Measurements from ENCODE around the gene NDUFB8.
"Not testable (repeated sequence)": the region's sequence is repeated elsewhere in the genome, so short reads cannot be mapped to it uniquely, and the experiment has no call there.

Gene NDUFB8

DNA sequence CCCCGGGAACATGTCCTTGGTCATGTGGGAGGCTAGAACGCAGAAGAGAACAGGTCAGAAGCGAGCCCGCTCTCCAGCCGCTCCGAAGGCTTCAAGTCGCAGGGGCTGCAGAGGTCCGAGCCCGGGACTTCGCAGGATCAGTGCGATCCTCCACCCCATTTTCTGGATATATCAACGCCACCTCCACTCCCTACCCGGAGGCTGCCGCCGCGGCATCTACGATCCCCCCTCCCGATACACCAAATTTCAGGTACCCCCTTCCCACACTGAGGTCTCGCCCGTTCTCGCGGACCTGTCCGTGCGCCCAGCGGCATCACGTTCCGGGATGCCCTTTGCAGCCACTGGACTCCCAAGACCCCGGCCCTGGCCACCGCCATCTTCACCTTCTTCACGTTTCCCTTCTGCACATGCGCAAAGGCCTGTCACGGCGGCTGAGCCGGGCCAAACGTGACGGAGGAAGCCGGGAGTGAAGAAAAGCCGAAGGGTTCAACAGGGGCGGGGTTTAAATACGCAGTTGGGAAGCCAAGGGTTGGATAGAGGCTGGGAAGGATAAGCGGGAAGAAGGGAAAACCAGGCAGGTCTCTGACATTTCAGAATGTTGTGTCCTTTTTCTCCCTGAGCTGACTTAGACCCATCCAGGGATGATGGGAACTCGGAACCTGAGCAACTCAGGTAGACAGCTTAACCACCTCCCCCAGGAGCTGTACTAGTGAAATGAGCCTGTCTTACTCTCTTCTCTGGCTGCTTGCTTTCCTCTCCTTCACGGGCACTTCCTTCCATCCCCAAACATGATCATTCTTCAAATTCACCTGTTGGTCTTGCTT is at the start of gene NDUFB8:
TSS of gene NDUFB8 (minus strand) at position 397 of the 824 bp plus-strand sequence. CDS start at position 377, 20 bp downstream.
- no peaks in the 10 kb centered on the region for H3K9me3 ChIP-seq (ENCODE audit: low read length)
- H2AFZ ChIP-seq (ENCODE audit: low read depth, low read length) = peak within 1 kb of the TSS; percentile 85
- H3K4me3 ChIP-seq (ENCODE audit: low read length) = peak within 1 kb of the TSS; percentile 85

DNA sequence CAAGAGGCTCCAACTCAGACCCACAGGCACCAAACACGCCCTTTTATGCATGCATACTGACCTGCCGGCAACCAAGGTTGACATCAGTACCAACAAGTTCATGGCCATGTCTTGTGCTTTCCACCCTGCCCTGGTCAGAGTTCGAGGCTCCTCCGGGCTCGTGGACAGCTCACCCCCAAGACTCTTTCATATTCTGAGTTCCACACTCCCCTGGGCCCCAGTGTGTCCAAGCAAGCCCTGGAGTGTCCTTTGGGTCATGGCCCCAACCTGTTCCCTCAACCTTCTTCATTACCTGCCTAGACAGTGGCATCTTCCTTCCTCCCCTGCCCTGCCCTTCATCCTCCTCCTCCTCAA is 46.6 kb upstream of the NDUFB8 start:
- no peak overlapping the region for H3K4me3 ChIP-seq (ENCODE audit: low read length)
- no peaks in the 10 kb centered on the region for H3K36me3 ChIP-seq (ENCODE audit: insufficient read depth, low read length)
- no peak overlapping the region for H2AFZ ChIP-seq (ENCODE audit: low read depth, low read length)
- H3K4me1 ChIP-seq (ENCODE audit: insufficient read depth, low read length) = no peaks in the 10 kb centered on the region
- no peaks in the 10 kb centered on the region for H3K9me3 ChIP-seq (ENCODE audit: low read length)
- H3K27me3 ChIP-seq (ENCODE audit: insufficient read depth, low read length) = peaks cover 10% of the 10 kb centered on the region

More for the DNA sequence above, at the start of gene NDUFB8:
- Histone ChIP-seq H3K4me1 (ENCODE audit: insufficient read depth, low read length) (peaks cover 15% of the 10 kb centered on the region), H3K27me3 (ENCODE audit: insufficient read depth, low read length) (no peaks in the 10 kb centered on the region), H3K36me3 (ENCODE audit: insufficient read depth, low read length) (peaks cover 23% of the 10 kb centered on the region)

GRCh38 chr10:100575585-100576281 is 46.1 kb upstream of the NDUFB8 start:
- H3K9me3 ChIP-seq (ENCODE audit: low read length) = no peaks in the 10 kb centered on the region
- H2AFZ ChIP-seq (ENCODE audit: low read depth, low read length) = no peak overlapping the region
- H3K36me3 ChIP-seq (ENCODE audit: insufficient read depth, low read length) = no peaks in the 10 kb centered on the region
- H3K27me3 ChIP-seq (ENCODE audit: insufficient read depth, low read length) = peaks cover 10% of the 10 kb centered on the region
- no peak overlapping the region for H3K4me3 ChIP-seq (ENCODE audit: low read length)
- H3K4me1 ChIP-seq (ENCODE audit: insufficient read depth, low read length) = peaks cover 5% of the 10 kb centered on the region

DNA sequence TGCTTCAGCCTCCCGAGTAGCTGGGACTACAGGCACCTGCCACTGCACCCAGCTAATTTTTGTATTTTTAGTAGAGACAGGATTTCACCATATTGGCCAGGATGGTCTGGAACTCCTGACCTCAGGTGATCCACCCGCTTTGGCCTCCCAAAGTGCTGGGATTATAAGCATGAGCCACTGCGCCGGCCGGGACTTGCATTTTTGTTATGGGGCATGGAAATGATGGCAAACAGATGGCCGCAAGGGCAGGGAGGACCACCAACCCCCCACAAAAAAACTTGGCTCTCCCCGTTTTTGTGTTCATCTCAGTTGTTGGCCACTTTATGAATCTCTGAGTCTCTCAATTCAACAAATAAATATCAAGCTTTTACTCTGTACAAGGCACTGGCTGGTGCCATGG is 45.5 kb upstream of the NDUFB8 start:
- not testable (repeated sequence) for H2AFZ ChIP-seq (ENCODE audit: low read depth, low read length); H3K27me3 ChIP-seq (ENCODE audit: insufficient read depth, low read length); H3K4me3 ChIP-seq (ENCODE audit: low read length); H3K9me3 ChIP-seq (ENCODE audit: low read length); H3K36me3 ChIP-seq (ENCODE audit: insufficient read depth, low read length)
- H3K4me1 ChIP-seq (ENCODE audit: insufficient read depth, low read length) = peaks cover 11% of the 10 kb centered on the region

GRCh38 chr10:100571084-100571856 is 41.6 kb upstream of the NDUFB8 start:
- H3K9me3 ChIP-seq (ENCODE audit: low read length) = no peaks in the 10 kb centered on the region
- peaks cover 11% of the 10 kb centered on the region for H3K4me1 ChIP-seq (ENCODE audit: insufficient read depth, low read length)
- H3K4me3 ChIP-seq (ENCODE audit: low read length) = no peak overlapping the region
- peaks cover 13% of the 10 kb centered on the region for H3K27me3 ChIP-seq (ENCODE audit: insufficient read depth, low read length)
- H3K36me3 ChIP-seq (ENCODE audit: insufficient read depth, low read length) = no peaks in the 10 kb centered on the region
- H2AFZ ChIP-seq (ENCODE audit: low read depth, low read length) = no peak overlapping the region

GRCh38 chr10:100570506-100570905 is 40.8 kb upstream of the NDUFB8 start:
- H3K4me1 ChIP-seq (ENCODE audit: insufficient read depth, low read length) = peaks cover 11% of the 10 kb centered on the region
- no peaks in the 10 kb centered on the region for H3K36me3 ChIP-seq (ENCODE audit: insufficient read depth, low read length)
- H3K9me3 ChIP-seq (ENCODE audit: low read length) = no peaks in the 10 kb centered on the region
- peak overlapping the region; percentile 45 for H3K4me3 ChIP-seq (ENCODE audit: low read length)
- peaks cover 13% of the 10 kb centered on the region for H3K27me3 ChIP-seq (ENCODE audit: insufficient read depth, low read length)
- no peak overlapping the region for H2AFZ ChIP-seq (ENCODE audit: low read depth, low read length)

- Histone ChIP-seq H3K27me3 (ENCODE audit: insufficient read depth, low read length) (peaks cover 13% of the 10 kb centered on the region), H2AFZ (ENCODE audit: low read depth, low read length) (no peak overlapping the region), H3K4me3 (ENCODE audit: low read length) (peak overlapping the region; percentile 45), H3K36me3 (ENCODE audit: insufficient read depth, low read length) (no peaks in the 10 kb centered on the region), H3K4me1 (ENCODE audit: insufficient read depth, low read length) (peaks cover 11% of the 10 kb centered on the region), H3K9me3 (ENCODE audit: low read length) (no peaks in the 10 kb centered on the region)
These were observed 40.2 kb upstream of the NDUFB8 start for GRCh38 chr10:100569687-100570481.

GRCh38 chr10:100568912-100569311 is 39.2 kb upstream of the NDUFB8 start:
- Histone ChIP-seq H3K36me3 (ENCODE audit: insufficient read depth, low read length) (no peaks in the 10 kb centered on the region), H3K4me3 (ENCODE audit: low read length) (no peak overlapping the region), H3K27me3 (ENCODE audit: insufficient read depth, low read length) (peaks cover 11% of the 10 kb centered on the region), H3K4me1 (ENCODE audit: insufficient read depth, low read length) (peaks cover 11% of the 10 kb centered on the region), H2AFZ (ENCODE audit: low read depth, low read length) (no peak overlapping the region), H3K9me3 (ENCODE audit: low read length) (no peaks in the 10 kb centered on the region)

- Histone ChIP-seq H3K4me1 (ENCODE audit: insufficient read depth, low read length) (peaks cover 11% of the 10 kb centered on the region), H3K36me3 (ENCODE audit: insufficient read depth, low read length) (no peaks in the 10 kb centered on the region), H2AFZ (ENCODE audit: low read depth, low read length) (no peak overlapping the region), H3K27me3 (ENCODE audit: insufficient read depth, low read length) (peaks cover 11% of the 10 kb centered on the region), H3K9me3 (ENCODE audit: low read length) (no peaks in the 10 kb centered on the region), H3K4me3 (ENCODE audit: low read length) (no peak overlapping the region)
These were observed 38.2 kb upstream of the NDUFB8 start for GRCh38 chr10:100567826-100568225.

DNA sequence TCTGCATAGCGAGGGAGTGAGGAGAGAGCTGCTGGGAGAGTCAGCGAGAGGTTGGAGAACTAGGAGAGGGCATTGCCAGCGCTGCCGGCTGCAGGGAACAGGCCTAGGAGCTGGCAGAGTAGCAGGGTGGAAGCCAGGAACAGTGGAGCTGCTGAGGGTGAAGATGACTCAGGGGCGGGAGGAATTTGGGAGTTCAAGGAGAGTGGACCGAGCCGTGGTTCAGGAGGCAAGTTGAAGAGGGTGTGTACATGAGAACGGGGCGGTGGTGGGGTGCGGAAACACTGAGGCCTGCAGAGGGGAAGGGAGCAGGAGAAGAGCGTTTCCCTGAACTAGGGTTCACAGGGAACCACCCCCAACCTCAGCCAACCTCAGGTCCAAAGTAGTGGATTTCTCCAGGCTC is 37.6 kb upstream of the NDUFB8 start:
- Histone ChIP-seq H3K9me3 (ENCODE audit: low read length) (no peaks in the 10 kb centered on the region), H2AFZ (ENCODE audit: low read depth, low read length) (no peak overlapping the region), H3K4me3 (ENCODE audit: low read length) (no peak overlapping the region), H3K4me1 (ENCODE audit: insufficient read depth, low read length) (peaks cover 11% of the 10 kb centered on the region), H3K36me3 (ENCODE audit: insufficient read depth, low read length) (no peaks in the 10 kb centered on the region), H3K27me3 (ENCODE audit: insufficient read depth, low read length) (peaks cover 11% of the 10 kb centered on the region)

GRCh38 chr10:100566561-100566960 is 36.9 kb upstream of the NDUFB8 start:
- Histone ChIP-seq H3K4me3 (ENCODE audit: low read length) (no peak overlapping the region), H3K9me3 (ENCODE audit: low read length) (no peaks in the 10 kb centered on the region), H3K36me3 (ENCODE audit: insufficient read depth, low read length) (no peaks in the 10 kb centered on the region), H3K27me3 (ENCODE audit: insufficient read depth, low read length) (peaks cover 11% of the 10 kb centered on the region), H3K4me1 (ENCODE audit: insufficient read depth, low read length) (peaks cover 11% of the 10 kb centered on the region), H2AFZ (ENCODE audit: low read depth, low read length) (no peak overlapping the region)

GRCh38 chr10:100565206-100565985 is 35.7 kb upstream of the NDUFB8 start:
- Histone ChIP-seq H3K4me1 (ENCODE audit: insufficient read depth, low read length) (peaks cover 2% of the 10 kb centered on the region), H3K4me3 (ENCODE audit: low read length) (no peak overlapping the region), H3K27me3 (ENCODE audit: insufficient read depth, low read length) (peaks cover 11% of the 10 kb centered on the region), H3K36me3 (ENCODE audit: insufficient read depth, low read length) (no peaks in the 10 kb centered on the region), H3K9me3 (ENCODE audit: low read length) (no peaks in the 10 kb centered on the region), H2AFZ (ENCODE audit: low read depth, low read length) (no peak overlapping the region)

Measured in neuron (in vitro differentiated cells).